TTC549 (cell line): Measurements from ENCODE around the gene RDH14.

Source experiments
- FAIRE-seq: peaks from 2 replicates; lab custom pipeline; 2012; peaks lifted over from hg19 to GRCh38; lab: Jason Lieb, UNC

The RDH14 gene

GRCh38 chr2:18560797-18561085 lies 288 bp upstream of the RDH14 start:
- FAIRE-seq = no peak

GRCh38 chr2:18559531-18560030 lies 872 bp downstream of the RDH14 start:
- no peak for FAIRE-seq

- FAIRE-seq = no peak
These were observed 2.0 kb downstream of the RDH14 start for GRCh38 chr2:18558458-18558857.

- no peak for FAIRE-seq
These were observed 3.3 kb downstream of the RDH14 start for GRCh38 chr2:18557121-18557520.

- FAIRE-seq = no peak
These were observed 7.9 kb downstream of the RDH14 start for GRCh38 chr2:18552351-18553077.

- no peak for FAIRE-seq
These were observed 8.8 kb downstream of the RDH14 start for GRCh38 chr2:18551623-18552022.

GRCh38 chr2:18551169-18551568 lies 9.3 kb downstream of the RDH14 start:
- no peak for FAIRE-seq

GRCh38 chr2:18550433-18550832 lies 10.0 kb downstream of the RDH14 start:
- FAIRE-seq = no peak

- no peak for FAIRE-seq
These were observed 11.4 kb downstream of the RDH14 start for GRCh38 chr2:18549083-18549482.

GRCh38 chr2:18548621-18549020 lies 11.8 kb downstream of the RDH14 start:
- FAIRE-seq = no peak

GRCh38 chr2:18546567-18546966 lies 13.9 kb downstream of the RDH14 start:
- no peak for FAIRE-seq

- no peak for FAIRE-seq
These were observed 15.1 kb downstream of the RDH14 start for GRCh38 chr2:18545384-18545783.

- FAIRE-seq = no peak
These were observed 16.3 kb downstream of the RDH14 start for GRCh38 chr2:18544171-18544570.

GRCh38 chr2:18540872-18541271 lies 19.6 kb downstream of the RDH14 start:
- no peak for FAIRE-seq

GRCh38 chr2:18536697-18537096 lies 23.8 kb downstream of the RDH14 start:
- FAIRE-seq = no peak

- no peak for FAIRE-seq
These were observed 24.4 kb downstream of the RDH14 start for GRCh38 chr2:18536100-18536499.

- FAIRE-seq = no peak
These were observed 29.3 kb downstream of the RDH14 start for GRCh38 chr2:18531194-18531593.

GRCh38 chr2:18527822-18528221 lies 32.6 kb downstream of the RDH14 start:
- FAIRE-seq = no peak

- no peak for FAIRE-seq
These were observed 33.1 kb downstream of the RDH14 start for GRCh38 chr2:18527326-18527725.

GRCh38 chr2:18526429-18526828 lies 34.0 kb downstream of the RDH14 start:
- no peak for FAIRE-seq

GRCh38 chr2:18525852-18526251 lies 34.6 kb downstream of the RDH14 start:
- FAIRE-seq = no peak

- FAIRE-seq = no peak
These were observed 35.2 kb downstream of the RDH14 start for GRCh38 chr2:18525236-18525635.

- no peak for FAIRE-seq
These were observed 37.8 kb downstream of the RDH14 start for GRCh38 chr2:18522484-18523146.
